Measurements from ENCODE around the gene APIP.
"Not testable (repeated sequence)": the region's sequence is repeated elsewhere in the genome, so short reads cannot be mapped to it uniquely, and the experiment has no call there.

The APIP gene

DNA sequence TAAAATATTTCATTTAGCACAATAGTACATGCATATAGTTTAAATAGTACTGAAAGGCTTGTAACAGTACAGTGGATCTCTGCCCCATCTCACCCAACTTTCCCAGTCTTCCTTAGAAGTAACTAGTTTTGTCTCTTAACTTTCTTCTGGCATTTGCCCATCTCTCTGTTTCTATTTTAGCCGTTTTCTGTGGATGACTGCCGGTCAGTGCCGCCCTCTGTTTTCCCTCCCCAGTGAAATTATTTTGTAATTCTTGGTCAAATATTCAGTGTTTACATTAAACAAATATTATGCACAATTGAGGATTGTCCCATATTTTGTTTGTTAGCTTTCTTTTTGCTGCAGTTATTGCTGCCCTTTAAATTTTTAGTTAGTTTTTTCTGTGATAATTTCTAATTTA is 8.5 kb upstream of the APIP start:
- DNase-seq = no peak

DNA sequence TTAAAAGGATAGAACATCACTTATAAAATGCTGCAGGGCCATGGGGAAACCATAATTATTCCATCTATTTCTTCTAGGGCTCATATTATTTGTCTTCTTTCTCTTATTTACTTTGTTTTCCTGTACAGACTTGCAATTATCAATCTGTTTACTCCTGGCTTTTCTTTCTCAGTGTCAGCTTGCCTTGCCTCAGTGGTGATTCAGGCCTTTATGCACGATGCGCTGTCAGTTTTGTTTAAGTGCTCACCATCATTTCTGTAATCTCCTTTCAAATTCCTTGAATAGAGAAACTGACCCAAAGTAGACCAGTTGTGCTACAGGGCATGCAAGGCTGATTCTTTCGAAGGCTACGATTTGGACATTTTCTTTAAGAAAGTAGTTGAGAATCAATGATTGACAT is 5.0 kb upstream of the APIP start:
- no peak for DNase-seq

DNA sequence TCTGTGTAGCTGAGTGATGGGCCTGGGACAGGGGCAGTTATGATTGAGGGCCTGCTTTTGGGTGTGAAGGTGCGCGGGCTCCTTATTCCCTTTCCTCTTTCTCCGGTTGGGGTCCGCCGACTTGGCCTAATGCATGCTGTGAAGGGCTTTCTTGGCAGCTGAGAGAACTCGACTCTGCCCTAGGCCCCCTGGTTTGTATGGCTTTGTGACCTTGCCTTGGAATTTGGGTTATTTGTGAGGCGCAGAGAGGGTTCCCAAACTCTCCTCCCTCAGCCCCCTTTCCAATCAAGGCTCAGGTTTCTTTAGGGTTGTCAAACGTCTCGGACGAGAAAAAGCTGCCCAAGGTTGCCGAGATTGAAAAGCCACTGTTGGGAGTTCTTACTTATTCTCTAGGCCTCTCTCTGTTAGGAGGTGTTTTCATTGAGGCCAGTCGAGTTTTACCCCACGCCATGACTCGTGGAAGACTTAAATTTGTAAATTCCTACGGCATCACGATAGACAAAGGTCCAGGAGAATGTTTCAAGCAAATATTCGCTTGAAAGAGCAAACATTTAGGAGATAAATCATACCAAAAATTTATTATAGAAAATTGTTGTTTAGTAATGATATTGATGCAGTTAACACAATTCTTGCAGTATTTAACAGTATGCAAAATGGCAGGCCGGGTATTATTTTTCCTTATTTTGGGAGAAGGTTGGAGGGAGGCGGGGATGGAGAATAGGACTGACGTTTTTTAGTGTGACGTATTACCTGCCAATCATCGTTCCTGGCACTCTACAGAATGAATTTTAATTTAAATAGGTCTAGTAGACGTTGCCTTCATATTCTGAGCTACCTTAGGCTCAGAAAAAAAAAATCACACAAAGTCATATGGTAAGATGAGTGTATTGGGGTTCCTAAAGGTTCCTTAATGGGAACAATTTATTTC is 928 bp upstream of the APIP start:
- no peak for DNase-seq

DNA sequence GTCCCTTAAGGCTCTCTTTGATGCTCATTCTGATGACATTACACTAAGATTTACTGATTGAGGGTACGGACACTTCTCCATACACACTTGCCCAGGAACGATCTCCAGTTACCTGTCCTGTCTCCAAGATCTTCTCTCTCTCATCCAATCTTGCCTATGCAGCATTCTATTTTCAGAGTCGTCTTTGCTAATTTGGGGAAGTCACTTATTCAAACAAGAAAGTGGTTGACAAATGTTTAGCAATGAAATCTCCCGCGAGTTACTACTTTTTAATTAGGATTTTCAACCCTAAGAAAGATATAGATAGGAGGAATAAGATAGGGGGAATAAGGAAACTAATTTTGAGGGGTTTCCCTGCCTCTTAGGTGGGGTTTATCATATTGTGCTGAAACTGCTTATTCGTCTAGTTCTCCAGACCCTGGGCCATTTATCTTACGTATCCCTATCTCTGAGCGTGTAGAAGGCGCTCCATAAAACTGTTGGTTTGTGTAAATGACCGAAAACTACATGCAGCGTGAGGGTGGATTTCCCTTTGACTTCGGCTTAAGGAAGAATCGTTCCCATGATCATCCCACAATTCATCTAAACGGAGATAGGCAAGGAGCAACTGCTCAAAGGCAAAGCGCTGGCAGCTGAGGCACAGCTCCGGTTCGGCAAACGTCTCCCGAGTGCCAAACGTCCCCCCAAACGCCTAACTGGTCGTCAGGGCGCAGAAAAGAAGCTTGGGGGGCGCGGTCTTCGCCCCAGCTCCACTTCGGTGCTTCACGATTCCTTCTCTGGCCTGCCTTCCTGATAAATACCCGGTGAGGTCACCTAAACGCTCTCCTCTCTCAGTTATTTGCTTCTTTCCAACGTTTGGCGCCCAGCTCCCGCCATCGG is 804 bp downstream of the APIP start:
- DNase-seq = no peak

DNA sequence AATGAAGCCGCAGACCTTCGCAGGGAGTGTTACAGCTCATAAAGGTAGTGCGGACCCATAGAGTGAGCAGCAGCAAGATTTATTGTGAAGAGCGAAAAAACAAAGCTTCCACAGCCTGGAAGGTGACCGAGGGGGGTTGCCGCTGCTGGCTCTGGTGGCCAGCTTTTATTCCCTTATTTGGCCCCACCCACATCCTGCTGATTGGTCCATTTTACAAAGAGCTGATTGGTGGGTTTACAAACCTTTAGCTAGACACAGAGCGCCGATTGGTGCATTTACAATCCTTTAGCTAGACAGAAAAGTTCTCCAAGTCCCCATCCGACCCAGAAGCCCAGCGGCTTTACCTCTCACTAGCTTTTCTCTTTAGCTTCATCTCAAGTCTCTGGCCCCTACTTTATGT is 2.6 kb downstream of the APIP start:
- not testable (repeated sequence) for DNase-seq

DNA sequence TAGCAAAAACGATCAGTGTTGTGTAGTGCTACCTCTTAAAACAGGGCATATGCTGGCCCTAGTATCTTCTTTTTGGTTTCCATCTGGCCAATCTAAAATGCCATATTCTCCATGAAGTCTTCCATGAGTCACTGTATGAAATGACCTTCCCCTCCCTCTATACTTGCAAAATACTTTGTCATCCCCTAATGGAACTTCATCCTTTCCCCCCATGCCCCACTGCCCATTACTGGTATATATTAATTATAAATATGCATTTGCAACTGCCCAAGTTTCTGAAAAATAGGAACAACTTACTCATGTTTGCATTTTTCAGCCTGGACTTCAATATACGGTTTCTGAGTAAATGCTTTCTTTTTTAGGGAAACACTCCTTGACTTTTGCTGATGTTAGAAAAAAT is 4.5 kb downstream of the APIP start:
- no peak for DNase-seq

DNA sequence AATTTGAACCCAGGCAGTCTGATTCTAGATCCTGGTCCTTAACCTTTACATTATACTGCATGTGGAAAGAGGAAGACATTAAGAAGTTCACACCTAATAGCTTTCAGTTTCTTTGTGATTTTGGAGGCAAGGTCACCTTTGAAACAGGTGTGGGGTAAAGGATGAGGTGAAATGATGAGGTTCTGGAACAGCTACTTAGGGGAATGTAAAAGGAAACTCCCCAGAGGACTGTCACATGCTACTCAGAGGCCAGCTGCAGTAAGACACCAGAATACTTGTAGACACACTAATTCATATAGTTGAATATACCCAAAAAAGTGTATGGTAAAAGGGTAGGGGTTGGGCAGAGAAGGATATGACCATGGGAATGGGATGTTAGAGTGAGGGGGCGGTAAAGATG is 5.4 kb downstream of the APIP start:
- DNase-seq = no peak

DNA sequence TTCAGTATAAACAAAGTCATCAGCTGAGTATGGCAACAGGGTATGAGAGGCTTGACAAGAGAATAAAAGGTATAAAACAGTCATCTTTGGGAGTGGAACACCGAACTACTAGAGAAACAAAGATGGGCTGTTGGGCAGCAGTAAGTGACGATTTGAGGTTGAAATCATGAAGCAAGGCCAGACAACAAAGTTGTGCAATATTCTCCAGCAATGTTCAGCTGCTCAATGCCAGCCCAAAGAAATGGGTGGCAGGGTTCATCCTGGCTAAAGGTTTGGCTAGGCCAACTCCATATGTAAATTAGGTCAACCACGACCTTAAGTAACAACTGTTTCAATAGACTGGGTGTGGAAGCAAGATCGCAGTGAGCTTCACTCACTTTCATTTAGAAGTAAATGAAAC is 6.2 kb downstream of the APIP start:
- DNase-seq = no peak

DNA sequence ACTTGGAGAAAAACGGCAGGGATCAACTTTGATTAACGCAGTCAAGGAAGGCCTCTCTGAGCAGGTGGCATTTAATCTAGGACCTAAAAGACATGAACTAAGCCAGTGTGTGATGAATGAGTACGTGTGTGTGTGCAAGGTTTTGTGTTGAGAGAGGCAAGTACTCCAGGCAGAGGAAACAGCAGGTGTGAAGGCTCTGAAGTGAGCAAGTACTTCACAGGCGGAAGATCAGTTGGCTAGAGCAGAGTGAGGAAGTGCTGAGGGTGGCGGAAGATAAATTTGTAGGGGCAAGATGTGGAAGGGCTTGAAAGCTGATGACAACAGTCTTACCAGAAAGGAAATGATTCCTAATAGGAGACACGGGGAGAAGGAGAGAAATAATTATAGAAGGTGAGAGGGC is 6.8 kb downstream of the APIP start:
- DNase-seq = no peak

DNA sequence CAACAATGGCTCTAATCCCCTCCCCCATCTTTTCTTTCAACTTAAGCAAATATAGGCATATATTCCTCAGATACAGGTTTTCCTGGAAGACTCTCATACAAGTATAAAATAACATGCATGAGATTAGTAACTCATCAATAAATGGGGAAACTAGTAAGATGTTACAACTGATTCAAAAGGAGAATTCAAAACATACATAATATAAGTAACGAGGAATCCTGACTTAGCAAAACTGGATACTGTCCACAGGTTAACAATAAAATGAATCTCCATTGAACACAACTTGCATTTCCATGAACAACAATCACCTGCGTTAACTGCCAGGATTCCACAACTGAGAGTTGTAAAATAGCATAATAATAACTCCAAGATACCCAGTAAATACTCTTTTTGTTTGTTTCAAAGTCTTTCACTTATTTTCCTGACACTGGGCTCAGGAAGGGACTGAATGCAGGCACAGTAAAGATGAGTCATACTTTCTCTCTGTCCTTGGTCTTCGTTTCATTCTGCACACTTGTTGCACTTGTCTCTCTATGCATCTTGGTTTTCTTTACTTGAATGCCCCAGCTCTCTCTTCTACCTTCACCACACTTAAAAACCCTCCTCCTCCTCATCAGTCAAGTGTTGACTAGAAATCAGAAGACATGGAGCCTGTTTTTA is 8.1 kb downstream of the APIP start:
- DNase-seq = no peak

DNA sequence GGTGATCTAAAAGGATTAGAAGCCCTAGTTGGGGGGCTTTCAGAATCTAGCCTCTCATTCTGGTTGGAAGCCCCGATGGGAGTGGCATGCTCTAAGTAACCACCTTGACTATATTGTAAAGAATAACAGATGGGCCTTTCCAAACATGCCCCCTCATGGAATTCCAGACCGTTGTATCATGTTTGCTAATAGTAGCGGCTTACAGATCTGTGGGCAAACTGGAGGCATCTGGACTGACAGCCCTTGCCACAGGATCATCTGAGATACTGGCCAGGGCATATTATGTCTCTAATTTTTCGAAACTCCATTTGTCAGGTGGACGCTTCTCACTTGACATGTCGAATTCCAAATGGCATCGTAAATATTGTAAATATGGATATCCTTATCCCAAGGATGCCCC is 10.5 kb downstream of the APIP start:
- no peak for DNase-seq

DNA sequence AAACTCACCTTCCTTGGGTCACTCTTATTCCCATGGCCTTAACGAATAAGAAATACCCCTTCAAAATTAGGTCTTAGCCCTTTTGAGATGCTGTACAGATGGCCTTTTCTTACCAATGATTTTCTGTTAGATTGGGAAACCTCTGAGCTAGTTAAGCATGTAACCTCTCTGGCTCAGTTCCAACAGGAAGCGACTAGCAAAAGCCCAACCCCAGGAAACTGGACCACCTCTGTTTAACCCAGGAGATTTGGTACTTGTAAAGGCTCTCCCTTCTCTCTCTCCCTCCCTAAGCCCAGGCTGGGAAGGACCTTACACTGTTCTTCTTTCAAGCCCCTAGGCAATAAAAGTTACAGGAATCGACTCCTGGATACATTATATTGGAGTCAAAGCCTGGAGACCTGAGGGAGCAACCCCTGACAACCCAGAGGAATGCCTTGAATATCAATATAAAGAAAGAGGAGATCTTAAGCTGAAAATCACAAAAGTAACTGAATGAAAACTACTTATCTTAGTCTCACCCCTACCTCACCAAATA is 11.7 kb downstream of the APIP start:
- no peak for DNase-seq

DNA sequence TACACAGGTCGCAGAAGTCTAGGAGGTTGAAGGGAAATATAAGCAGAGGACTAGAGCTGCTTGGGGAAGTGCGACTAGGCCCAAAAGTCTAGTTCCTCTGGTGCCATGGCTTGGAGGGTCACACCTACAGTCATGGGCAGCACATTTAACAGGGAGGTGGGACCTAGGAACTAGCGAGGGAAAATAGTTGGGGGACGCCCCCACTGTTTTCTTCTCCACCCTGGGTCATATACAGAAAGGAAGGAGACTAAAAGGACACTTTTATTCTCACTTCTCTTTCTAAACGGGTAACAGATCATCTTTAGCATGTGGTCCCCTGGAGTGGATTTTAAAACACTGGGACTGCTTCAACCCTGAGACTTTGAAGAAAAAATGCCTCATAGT is 16.6 kb downstream of the APIP start:
- DNase-seq = no peak

DNA sequence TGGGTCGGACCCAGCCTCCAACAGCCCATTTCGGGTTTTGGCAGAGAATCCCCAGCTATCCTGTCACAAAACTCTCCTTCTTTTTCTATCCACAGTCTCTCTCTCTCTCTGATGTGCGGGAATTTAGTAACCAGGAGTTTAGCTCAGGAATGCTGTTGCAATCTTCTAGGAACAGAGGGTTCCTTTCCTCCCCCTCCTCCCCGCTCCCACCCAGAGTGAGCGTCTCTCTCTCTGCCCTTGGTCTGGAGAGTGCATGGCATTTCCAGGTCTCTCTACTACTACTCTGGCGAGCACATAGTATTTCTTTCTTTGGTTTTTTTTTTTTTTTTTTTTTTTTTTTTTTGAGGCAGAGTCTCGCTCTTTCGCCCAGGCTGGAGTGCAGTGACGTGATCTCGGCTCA is 17.7 kb downstream of the APIP start:
- DNase-seq = no peak

DNA sequence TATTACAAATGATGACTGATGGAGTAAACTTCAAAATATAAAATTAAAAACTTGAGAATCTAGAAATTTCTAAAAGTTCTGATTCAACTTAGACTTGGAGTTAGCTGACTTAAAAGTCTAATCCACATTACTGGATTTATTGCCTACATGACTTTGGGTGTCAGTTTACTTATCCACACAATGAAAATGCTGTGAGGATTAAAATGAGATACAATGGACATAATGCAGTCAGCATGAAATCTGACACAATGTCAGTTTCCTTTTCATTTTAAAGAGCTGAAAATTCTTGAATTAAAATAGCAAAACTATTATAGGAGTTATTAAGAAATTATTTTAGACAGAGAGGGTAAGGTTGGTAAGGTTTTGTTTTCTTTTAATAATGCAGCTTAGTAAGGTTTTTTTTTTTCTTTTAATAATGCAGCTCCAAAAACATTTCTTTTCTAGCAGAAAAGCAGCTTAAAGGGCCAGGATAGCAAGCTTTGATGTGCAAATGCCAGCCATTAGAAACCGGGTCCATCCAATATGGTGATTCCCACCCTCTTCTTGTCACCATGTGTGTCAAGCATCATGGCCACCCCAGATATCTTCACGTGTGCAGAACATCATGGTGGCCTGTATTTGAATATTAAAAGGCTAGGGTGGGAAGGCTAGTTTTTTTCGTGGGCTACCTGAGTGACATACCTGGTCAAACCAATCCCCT is 18.9 kb downstream of the APIP start:
- DNase-seq = no peak

DNA sequence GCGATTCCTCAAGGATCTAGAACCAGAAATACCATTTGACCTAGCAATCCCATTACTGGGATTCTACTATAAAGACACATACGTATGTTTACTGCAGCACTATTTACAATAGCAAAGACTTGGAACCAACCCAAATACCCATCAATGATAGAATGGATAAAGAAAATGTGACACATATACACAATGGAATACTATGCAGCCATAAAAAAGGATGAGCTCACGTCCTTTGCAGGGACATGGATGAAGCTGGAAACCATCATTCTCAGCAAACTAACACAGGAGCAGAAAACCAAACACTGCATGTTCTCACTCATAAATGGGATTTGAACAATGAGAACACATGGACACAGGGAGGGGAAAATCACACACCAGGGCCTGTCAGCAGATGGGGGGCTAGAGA is 20.0 kb downstream of the APIP start:
- not testable (repeated sequence) for DNase-seq

DNA sequence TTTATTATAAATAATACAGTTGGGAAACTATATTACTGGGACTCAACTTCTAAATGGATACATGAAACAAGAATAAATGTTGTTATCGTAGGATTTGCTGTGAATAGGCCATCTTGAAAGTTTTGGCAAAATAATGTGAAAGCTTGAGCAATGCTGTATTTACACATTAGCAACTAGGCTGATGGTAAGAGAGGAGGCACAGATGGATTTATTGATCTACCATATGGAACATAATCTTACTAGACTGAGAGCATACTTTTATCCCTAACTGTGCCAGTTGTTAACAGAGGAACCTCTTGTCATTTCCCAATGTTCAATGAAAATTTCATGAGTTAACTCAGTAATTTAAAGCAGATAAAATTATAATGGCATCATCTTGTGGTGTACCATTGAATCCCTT is 22.8 kb downstream of the APIP start:
- DNase-seq = no peak

DNA sequence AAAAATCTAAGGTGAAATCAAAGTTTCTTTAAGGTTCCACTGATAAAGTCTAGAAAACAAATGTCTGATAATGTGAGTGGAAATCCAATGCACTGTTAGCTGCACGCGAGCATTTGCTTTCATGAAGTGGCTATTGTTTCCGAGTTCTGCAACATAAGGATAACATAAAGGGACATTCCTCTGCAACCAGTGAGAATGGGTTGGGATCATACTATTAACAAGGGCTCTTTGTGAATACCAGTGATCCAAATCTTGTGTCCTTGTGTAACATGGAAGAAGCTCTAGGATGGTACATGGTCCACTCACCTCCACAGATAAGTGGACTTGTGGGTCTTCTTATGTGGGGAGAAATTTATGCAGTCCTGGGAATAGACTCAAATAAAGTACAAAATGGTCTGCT is 24.6 kb downstream of the APIP start:
- DNase-seq = no peak

DNA sequence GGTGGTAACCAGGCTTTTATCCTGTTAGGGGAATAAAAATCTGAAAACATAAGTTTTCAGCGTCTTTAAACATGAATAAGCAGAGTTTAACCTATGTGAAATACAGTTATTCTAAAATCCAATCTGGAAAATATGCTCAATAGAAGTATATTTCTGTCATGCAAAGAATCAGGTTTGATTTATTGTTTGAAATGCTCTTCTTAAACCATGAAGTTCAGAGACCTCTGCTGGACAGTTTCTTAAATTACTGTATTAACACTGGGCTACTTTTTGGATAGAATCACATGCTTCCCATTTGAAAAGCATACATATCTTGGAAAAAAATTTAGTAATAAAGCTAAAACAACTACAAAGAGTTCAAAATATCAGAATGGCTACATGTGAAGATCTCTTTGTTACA is 25.4 kb downstream of the APIP start:
- DNase-seq = peak; percentile 6

DNA sequence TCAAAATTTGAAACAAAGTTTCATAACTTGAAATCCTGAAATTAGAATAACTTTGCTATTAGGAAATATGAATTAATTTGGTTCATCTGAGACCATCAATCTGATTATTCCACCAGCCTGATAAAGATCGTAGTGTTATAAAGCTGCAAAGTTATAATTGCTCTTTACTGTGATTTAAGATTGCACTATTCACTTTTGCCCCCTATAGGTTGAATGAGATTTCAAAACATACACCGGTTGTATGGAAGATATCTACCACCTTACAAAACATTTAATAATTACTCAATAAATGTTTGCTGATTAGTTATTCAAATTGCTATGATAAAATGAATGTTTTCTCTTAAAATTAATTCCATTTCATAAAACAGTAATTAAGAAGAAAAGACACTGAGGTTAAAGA is 26.1 kb downstream of the APIP start:
- no peak for DNase-seq

DNA sequence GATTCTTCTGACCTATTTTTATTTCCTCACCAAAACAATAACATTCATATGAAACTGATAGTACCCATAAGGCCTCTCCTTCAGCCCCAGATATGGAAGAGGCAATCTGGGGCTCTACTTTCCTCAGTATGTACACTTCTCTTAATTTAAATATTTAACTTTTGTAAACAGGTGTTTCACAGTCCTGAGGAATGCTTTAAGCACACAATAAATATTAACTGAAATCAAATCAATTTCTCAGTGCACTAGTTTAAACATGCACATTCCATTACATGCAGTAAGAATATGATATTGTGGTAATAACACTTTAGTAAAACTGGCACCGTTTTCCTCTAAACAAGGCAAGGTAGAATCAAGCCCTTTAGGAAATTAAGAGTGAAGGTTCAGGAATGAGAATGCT is 28.9 kb downstream of the APIP start:
- no peak for DNase-seq

DNA sequence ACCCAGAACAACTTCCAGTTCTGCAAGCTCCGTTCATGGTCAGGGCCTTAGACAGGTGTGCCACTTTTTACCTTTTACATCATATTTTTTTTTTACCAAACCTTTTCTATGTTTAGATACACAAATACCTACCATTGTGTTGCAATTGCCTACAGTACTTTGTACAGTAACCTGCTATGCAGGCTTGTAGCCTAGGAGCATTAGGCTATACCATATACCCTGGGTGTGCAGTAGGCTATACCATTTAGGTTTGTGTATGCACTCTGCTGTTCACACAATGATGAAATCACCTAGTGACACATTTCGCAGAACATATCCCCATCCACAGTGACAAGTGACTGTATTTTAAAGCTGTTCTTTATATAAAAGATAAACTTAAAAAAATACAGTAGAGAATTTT is 29.6 kb downstream of the APIP start:
- no peak for DNase-seq

DNA sequence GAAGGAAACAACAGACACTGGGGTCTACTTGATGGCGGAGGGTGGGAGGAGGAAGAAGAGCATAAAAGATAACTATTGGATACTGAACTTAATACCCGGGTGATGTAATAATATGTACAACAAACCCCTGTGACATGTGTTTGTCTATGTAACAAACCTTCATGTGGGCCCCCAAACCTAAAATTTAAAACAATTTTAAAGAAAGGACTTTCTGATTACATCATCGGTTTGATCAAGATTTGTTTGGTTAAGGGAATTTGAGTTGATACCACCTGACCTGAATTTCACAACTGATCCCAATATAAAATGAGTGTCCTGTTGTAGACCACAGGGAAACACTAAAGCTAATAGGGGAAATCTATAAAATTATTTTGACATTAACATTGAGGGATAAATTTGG is 34.3 kb downstream of the APIP start:
- no peak for DNase-seq
